ENCODE results near the gene UTS2R.
"Not testable (repeated sequence)": the region's sequence is repeated elsewhere in the genome, so short reads cannot be mapped to it uniquely, and the experiment has no call there.

Gene UTS2R

DNA sequence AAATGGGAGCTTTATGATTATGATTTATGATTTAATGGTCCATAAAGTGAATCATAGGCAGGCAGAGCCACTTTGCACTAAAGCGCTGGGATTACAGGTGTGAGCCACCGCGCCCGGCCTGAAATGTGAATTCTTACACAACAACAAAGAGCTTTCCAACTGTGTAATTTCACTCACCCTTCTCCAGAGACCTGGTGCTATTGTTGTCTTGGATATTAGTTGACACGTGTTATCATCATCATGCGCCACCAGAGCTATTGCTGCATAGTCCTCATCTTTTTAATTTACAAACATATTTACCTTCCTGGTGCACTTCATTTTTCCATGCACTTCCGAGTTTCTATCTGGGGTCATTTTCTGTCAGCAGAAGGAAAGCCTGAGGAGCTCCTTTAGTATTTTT is 4.8 kb upstream of the UTS2R start:
- DNase-seq (ENCODE audit: low read depth): no peak
- TF ChIP-seq, protein P1, sequence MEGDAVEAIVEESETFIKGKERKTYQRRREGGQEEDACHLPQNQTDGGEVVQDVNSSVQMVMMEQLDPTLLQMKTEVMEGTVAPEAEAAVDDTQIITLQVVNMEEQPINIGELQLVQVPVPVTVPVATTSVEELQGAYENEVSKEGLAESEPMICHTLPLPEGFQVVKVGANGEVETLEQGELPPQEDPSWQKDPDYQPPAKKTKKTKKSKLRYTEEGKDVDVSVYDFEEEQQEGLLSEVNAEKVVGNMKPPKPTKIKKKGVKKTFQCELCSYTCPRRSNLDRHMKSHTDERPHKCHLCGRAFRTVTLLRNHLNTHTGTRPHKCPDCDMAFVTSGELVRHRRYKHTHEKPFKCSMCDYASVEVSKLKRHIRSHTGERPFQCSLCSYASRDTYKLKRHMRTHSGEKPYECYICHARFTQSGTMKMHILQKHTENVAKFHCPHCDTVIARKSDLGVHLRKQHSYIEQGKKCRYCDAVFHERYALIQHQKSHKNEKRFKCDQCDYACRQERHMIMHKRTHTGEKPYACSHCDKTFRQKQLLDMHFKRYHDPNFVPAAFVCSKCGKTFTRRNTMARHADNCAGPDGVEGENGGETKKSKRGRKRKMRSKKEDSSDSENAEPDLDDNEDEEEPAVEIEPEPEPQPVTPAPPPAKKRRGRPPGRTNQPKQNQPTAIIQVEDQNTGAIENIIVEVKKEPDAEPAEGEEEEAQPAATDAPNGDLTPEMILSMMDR (IDR thresholded peaks at IDR 0.05; ENCODE audit: low read depth, low read length, missing control alignments): no peak
- H3K4me3 ChIP-seq (ENCODE audit: low read depth, low read length): no peak overlapping the region

DNA sequence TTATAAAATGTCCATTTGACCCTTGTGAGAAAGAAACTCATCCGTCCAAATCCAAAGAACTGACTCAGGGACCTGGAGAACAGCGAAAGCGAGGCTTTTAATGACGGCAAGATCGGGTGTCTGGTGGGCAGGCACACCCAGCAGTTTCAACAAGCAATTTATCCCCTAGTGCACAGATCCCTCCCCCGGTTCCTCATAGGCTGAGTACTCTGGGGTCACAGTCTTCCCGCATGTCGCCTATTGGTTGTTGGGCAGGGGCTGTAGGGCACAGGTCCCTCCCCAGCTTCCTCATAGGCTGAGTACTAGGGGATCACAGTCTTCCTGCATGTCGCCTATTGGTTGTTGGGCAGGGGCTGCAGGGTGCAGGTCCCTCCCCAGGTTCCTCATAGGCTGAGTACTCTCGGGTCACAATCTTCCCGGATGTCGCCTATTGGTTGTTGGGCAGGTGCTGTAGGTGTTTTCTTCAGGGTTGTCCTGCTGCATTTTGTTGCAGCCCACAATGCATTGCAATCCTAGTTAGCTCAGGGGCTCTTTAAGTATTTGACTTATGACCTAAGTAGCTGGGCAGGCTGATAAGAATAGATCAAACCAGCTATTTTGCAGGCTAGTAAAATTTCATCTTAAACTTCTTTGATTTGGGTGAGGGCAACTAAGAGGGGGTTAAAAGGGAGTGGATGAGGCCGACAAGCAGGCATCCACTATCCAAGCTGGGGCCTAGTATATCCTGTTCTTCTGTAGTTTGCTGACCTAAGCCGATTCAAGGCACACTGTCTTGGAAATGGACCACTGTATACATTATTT is 3.6 kb upstream of the UTS2R start:
- no peak overlapping the region for H3K4me3 ChIP-seq (ENCODE audit: low read depth, low read length)
- TF ChIP-seq, protein P1 (IDR thresholded peaks at IDR 0.05; ENCODE audit: low read depth, low read length, missing control alignments): no peak
- DNase-seq (ENCODE audit: low read depth): no peak

- H3K4me3 ChIP-seq (ENCODE audit: low read depth, low read length): no peak overlapping the region
- TF ChIP-seq, protein P1 (IDR thresholded peaks at IDR 0.05; ENCODE audit: low read depth, low read length, missing control alignments): no peak
- no peak for DNase-seq (ENCODE audit: low read depth)
Observed at GRCh38 chr17:82369211-82369610, 2.4 kb upstream of the UTS2R start.

- DNase-seq (ENCODE audit: low read depth): peak; percentile 55
- no peak overlapping the region; the same call in none of the 2 replicates for H3K4me3 ChIP-seq (ENCODE audit: low read depth, low read length)
- TF ChIP-seq, protein P1 (IDR thresholded peaks at IDR 0.05; ENCODE audit: low read depth, low read length, missing control alignments): no peak
Observed at GRCh38 chr17:82370471-82371332, 863 bp upstream of the UTS2R start.

DNA sequence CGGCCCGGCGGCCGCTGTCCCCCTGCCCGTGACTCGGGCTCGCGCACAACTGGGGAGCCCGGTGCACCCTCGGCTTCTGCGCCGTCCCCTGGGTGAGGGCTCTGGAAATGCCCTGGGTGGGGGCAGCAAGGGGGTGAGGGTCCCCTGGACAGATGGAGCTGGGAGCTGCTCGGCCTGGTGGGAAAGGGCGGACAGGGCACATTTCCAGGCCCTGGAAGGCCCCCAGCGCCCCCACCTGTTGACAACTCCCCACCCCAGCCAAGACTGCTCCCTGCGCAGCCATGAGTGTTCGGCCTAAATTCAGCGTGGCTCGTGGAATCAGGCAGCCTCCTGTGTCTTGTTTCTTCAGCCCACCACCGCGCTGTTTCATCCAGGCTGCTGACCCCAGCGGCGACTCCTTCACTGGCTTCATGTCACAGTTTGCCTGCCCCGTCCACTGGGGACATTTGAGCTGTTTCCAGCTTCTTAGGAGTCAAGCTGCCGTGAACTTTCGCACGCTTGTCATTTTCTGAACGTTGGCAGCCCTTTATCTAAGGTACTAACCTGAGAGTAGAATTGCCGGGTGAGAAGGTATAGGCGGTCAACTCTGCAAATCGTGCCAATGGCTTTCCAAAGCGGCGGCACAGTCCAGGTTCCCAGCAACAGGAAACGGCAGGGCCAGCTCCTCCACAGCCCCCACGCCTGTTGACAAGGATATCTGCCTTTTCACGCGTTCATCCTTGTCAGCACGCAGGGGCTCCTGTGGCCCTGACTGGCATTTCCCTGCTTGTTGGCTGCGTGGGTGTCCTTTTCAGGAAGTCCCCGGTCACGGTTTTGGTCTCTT is 895 bp downstream of the UTS2R start:
- DNase-seq (ENCODE audit: low read depth): no peak
- TF ChIP-seq, protein P1 (IDR thresholded peaks at IDR 0.05; ENCODE audit: low read depth, low read length, missing control alignments): no peak

GRCh38 chr17:82373072-82373452 is 1.5 kb downstream of the UTS2R start:
- DNase-seq (ENCODE audit: low read depth); H3K4me3 ChIP-seq (ENCODE audit: low read depth, low read length): not testable (repeated sequence)

More for the DNA sequence above, 895 bp downstream of the UTS2R start:
- no peak overlapping the region for H3K4me3 ChIP-seq (ENCODE audit: low read depth, low read length)
